Measurements from ENCODE around the gene ZCRB1.

ZCRB1 gene

GRCh38 chr12:42326541-42327226 lies 790 bp upstream of the ZCRB1 start:
- no peak for DNase-seq

GRCh38 chr12:42325326-42325652 lies 605 bp downstream of the ZCRB1 start:
- DNase-seq, result no peak

GRCh38 chr12:42323856-42324255 lies 2.0 kb downstream of the ZCRB1 start:
- no peak for DNase-seq

GRCh38 chr12:42322567-42322966 lies 3.3 kb downstream of the ZCRB1 start:
- no peak for DNase-seq

GRCh38 chr12:42320796-42321195 lies 5.1 kb downstream of the ZCRB1 start:
- no peak for DNase-seq

GRCh38 chr12:42315108-42315507 lies 10.8 kb downstream of the ZCRB1 start:
- no peak for DNase-seq

GRCh38 chr12:42309996-42310395 lies 15.9 kb downstream of the ZCRB1 start:
- DNase-seq, result no peak

- DNase-seq, result no peak
These were observed 17.5 kb downstream of the ZCRB1 start for GRCh38 chr12:42308390-42308789.

- DNase-seq, result no peak
These were observed 19.6 kb downstream of the ZCRB1 start for GRCh38 chr12:42306297-42306696.

- DNase-seq, result no peak
These were observed 26.2 kb downstream of the ZCRB1 start for GRCh38 chr12:42299392-42300308.

GRCh38 chr12:42298887-42299286 lies 27.0 kb downstream of the ZCRB1 start:
- DNase-seq, result no peak

- DNase-seq, result no peak
These were observed 29.3 kb downstream of the ZCRB1 start for GRCh38 chr12:42296503-42297109.

GRCh38 chr12:42291680-42292079 lies 34.2 kb downstream of the ZCRB1 start:
- DNase-seq, result no peak

- DNase-seq, result no peak
These were observed 37.4 kb downstream of the ZCRB1 start for GRCh38 chr12:42288544-42288943.

GRCh38 chr12:42286741-42287140 lies 39.2 kb downstream of the ZCRB1 start:
- DNase-seq, result no peak

GRCh38 chr12:42285431-42285830 lies 40.5 kb downstream of the ZCRB1 start:
- no peak for DNase-seq

- DNase-seq, result no peak
These were observed 41.0 kb downstream of the ZCRB1 start for GRCh38 chr12:42284876-42285275.

GRCh38 chr12:42284157-42284556 lies 41.7 kb downstream of the ZCRB1 start:
- no peak for DNase-seq

- DNase-seq, result no peak
These were observed 42.2 kb downstream of the ZCRB1 start for GRCh38 chr12:42283739-42284138.

GRCh38 chr12:42282294-42282693 lies 43.6 kb downstream of the ZCRB1 start:
- no peak for DNase-seq

GRCh38 chr12:42281844-42282243 lies 44.0 kb downstream of the ZCRB1 start:
- no peak for DNase-seq

- DNase-seq, result no peak
These were observed 44.6 kb downstream of the ZCRB1 start for GRCh38 chr12:42281278-42281677.

- DNase-seq, result no peak
These were observed 47.8 kb downstream of the ZCRB1 start for GRCh38 chr12:42278128-42278510.

Data from T1000 (cell line).